ENCODE measurements around the gene PPP1R13B. TPM values are rescaled to one million over a fixed set of nuclear protein-coding genes. Genes with fewer than 3 reads are reported as not detected.

Gene PPP1R13B
- polyA plus RNA-seq, 12 donors = 8.4 to 36.2 (median 11.4) TPM; not detected in 1

DNA sequence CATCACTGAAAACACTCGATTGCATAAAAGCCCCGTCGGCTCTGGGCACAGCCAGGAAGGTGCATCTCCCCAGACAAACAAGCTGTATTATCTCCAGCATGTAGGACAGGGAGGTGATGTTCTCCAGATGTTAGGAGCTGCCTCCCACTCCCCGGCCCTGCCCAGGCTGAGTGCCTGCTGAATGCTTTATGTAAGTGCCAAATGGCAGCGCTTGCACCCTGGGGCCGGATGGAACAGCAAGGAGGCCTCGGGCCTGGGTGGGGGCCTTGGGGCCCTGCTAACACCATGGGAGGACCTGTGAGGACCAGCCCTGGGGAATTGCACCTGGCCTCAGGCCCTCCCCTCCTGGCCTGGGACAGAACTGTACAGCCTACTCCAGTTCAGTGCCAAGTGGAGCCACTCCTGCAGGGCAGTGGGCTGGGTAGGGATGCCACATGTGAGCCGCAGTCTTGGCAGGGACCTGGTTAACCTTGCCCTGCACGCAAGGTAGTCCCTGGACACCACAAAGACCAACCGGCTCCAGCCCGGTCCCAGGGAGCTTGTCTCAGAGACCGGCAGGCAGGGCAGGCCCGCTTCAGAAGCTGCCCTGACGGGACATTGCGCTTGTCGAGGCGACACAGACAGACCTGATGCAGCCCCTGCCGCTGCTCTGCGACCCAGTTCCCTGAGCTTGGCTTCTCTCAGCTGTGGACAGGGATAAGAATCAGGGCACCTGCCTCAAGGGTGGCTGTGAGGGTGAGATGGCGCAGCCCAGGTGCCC, 35.3 kb upstream of the PPP1R13B start:
- no peak for DNase-seq

DNA sequence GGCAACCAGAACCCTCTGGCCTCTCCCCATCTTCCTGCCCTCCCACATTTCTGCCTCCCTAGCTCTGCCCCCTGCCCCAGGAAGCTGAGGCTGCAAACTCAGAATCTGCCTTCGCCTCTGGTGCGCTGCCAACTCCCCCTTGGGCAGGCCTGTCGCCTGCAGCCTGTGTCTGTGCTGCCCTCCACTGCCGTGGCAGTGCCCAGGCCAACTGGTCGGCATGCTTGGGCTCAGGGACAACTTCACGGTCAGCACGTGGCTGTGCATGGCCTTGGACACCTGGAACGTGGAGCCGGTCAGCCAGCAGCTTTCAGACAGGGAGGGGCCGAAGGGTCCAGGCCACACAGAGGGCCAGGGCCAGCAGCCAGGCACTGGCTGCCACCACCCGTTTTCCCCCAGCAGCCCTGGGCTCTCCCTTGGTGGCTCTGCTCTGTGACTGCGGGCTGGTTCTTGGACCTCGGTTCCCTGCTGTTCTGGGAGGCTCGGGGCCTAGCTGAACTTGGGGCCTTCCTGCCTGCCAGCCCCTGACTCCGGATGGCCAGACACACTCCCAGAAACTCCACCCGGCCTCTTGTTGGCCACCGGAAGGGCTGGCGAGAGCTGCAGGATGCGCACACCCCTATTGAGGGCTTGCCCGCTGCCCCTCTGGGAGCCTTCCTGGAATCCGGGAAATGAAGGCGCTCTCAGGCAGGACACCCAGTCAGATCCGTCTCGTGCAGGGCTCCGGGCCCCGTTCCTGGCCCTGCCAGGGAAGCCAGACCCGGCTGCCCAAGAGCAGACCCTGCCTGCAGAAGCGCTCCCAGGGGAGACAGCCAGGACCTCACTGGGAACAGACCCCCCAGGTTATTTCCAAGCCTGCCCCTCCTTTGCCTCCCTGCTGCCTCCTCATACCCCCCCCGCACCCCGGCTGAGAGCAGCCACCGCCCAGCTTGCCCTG, 34.2 kb upstream of the PPP1R13B start:
- no peak for DNase-seq

DNA sequence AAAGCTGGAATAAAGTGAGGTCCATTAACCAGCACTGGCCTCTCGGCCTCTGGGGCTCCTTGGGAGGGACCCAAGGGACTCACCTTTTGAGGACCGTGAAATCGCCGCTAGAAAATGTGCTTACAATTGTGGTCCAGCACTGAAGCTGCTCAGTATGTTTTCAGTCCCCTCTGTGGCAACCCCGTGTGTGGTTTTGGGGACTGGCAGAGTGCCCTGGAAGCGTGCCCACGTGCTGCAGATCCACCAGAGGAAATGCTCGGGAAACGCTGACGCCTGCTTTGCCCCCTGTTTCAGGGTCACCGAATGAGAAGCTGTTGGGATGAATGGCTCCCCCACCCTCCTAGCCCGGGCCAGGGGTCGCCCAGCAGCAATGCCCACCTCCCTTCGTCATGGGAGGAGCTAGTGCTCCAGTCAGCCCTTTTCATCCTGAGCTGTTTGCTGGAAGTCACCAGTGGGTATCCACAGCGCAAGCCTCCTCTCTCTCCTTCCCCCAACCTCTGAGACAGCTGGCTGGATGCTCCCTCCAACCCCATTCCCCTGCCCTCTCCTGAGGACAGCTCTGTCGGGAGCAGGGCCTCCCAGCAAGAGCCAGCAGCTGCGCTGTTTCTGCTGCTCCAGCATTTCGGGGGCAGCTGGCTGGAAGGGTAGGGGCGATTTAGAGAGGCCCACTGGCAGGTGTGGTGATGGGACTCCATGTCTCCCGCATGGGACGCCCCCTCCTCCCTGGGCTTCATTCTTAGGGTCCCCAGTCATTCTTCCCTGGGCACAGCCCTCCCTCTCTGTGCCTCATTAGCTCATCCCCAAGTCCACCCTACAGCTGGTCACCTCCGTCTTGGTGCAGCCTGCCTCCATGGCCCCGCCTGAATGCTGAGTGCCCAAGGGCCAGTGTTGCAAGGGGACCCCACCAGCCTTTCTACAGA, 33.2 kb upstream of the PPP1R13B start:
- DNase-seq = peak; percentile 47

- DNase-seq = no peak
Observed at GRCh38 chr14:103879570-103880347, 32.4 kb upstream of the PPP1R13B start.

GRCh38 chr14:103879118-103879569, 31.8 kb upstream of the PPP1R13B start:
- DNase-seq = no peak

DNA sequence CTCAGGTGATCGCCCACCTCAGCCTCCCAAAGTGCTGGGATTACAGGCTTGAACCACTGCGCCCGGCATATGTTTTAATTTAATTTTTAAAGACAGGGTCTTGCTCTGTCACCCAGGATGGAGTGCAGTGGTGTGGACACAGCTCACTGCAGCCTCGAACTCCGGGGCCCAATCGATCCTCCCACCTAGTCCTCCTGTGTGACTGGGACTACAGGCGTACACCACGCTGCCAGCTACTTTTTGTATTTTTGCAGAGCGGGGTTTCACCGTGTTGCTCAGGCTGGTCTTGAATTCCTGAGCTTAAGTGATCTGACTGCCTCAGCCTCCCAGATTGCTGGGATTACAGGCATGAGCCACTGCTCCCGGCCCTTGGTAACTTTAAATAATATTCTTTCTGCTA, 30.8 kb upstream of the PPP1R13B start:
- DNase-seq = no peak

DNA sequence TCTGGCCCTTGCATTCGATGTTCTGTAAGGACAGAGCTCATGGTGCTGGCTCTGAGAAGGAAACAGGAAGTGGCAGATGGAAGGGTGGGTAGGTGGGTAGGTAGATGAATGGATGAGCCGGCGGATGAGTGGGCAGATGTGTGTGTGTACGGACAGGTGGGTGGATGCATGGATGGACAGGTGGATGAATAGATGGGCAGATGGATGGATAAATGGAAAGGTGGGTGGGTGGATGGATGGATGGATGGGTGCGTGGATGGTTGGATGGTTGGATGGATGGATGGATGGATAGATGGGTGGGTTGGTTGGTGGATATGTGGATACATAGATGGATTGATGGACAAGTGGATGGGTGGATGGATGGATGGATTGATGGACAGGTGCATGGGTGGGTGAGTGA, 27.6 kb upstream of the PPP1R13B start:
- no peak for DNase-seq

DNA sequence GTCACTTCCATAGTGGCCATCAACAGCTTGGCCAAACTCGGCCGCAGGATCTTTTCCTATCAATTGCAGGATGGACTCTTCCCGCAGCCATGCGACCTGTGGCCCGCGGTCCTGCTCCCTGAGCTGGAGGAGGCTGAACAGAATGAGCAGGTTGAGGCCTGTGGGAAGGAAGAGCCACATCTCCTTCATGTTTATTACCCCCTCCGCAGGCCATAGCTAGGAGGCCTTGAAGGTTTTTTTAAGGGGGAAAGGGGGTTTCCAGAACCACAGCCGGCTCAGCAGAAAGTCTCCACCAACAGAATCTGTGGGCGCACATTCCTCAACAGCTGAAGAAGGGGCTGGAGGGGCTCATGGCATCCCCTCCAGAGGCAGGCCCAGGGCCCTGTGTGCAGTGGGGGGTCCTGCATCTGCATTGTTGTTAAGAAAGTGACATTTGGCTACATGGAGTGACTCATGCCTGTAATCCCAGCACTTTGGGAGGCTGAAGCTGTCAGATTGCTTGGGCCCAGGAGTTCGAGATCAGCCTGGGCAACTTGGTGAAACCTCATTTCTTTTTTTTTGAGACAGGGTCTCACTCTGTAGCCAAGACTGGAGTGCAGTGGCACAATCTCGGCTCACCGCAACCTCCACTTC, 25.2 kb upstream of the PPP1R13B start:
- DNase-seq = no peak

- DNase-seq = no peak
Observed at GRCh38 chr14:103871596-103872480, 24.5 kb upstream of the PPP1R13B start.

DNA sequence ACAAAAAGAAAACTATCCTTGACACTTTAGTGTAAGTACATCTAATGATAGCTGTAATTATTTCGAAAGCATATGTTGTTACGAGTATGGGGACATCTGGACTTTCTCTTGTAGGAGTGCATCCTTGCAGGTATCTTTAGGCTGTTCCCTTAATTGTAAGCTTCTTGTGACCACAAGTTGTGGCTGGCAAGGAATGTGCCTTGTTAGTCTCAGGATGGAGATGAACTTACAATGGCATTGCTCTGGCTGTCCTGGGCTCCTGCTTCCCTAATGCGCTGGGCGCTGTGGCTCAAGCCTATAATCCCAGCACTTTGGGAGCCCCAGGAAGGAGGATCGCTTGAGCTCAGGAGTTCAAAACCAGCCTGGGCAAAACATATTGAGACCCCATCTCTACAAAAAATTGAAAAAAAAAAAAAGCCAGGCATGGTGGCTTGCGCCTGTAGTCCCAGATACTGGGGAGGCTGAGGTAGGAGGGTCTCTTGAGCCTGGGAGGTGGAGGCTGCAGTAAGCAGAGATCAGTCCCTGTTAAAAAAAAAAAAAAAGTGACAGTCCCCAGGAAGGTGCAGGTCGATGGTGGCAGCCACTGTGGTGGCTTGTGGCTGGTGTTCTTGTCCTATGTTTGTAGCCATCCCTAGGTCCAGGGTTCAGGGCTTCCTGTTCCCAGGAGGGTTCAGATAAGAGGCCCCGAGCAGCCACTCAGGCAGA, 23.7 kb upstream of the PPP1R13B start:
- no peak for DNase-seq

DNA sequence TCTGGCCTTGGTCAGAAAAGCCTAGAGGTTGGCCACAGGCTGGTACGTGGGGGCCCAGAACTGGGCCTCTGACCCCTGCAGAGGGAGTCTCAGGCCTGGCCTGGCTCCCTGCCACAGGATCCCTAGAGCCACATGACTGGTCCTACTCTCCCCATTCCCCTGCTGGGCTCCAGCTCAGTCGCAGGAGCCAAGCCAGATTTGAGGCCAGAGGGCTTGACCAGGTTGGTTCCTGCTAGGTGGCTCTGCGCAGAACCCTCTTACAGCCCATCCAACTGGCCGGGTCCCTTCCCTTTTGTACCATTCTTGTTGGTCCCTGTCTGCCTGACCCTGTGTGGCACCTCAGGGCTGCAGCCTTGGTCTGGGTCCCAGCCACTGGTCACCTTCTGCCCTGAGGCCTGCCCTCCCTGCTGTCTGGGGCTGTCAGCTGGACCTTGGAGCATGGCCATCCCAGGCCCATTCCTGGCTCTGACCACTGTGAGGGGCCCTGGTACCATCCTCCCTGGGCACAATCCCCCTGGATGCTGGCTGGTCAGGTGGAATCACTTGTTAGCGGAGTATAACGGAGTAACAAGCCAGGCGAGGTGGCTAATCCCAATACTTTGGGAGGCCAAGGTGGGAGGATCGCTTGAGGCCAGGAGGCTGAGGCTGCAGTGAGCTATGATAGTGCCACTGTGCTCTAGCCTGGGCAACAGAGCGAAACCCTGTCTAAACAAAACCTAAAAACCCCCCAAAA, 22.9 kb upstream of the PPP1R13B start:
- no peak for DNase-seq

DNA sequence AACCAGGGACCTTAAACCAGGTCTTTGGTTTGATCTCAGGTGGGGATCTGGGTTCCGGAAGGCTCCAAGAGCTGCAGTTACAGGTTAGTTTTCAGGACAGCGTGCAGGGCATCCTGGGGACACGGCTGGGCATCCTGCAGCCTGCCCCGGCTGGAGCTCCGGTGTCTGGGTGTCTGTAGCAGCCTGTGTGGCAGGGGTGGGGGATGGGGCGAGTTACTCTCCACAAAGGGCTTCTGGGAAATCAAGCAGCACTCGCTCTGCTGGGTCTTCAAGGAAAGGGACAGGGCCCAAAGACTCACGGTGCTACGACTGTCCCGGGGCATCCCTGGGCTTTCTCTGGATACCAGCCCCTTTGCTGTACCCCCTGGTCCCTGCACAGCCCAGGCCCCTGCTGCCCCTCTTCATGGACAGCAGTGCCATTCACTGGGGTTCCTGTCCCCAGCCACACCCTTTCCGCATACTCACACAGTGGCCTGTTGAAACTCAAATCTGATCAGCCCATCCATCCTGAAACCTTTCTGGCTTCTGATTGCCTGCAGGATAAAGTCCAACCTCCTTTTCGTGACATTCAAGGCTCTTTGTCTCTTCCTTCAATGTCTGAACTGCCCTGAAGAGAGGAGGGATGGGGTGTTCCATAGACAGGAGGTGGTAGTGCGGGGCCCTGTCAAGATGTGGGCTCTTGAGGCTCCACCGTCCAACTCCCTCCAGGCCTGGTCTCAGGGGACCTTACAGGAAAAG, 22.2 kb upstream of the PPP1R13B start:
- DNase-seq = no peak

DNA sequence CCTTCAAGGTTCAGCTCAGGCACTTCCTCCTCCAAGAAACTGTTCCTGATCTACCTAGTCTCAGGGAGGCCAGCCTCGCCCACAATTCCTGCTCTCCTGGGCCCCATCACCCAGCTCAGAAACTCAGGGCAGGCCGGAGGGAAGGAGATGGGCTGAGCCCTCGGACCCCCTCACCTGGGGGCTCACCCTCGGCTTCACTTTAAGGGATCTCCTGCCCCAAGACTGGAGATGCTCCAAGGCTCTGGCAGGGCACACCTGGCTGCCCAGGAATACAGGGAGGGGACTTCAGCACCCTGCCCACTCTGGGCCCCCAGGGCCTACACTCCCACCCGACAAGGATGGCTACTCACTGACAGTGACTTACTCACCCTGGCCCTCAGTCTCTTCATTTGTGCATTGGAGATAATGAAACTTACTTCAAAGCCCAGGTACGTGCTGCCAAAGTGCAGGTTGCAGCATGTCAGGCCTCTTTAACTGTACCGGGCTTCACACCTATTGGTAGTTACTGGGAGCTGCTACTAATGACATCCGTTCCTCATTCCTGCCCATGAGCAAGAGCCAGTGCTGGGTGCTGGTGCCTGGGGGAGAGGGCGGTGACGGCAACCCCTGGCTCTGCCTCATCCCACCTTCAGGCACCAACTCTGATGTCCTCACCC, 21.0 kb upstream of the PPP1R13B start:
- DNase-seq = no peak

- DNase-seq = no peak
Observed at GRCh38 chr14:103867523-103867953, 20.2 kb upstream of the PPP1R13B start.

GRCh38 chr14:103867020-103867419, 19.6 kb upstream of the PPP1R13B start:
- no peak for DNase-seq

GRCh38 chr14:103863245-103863644, 15.9 kb upstream of the PPP1R13B start:
- DNase-seq = no peak

DNA sequence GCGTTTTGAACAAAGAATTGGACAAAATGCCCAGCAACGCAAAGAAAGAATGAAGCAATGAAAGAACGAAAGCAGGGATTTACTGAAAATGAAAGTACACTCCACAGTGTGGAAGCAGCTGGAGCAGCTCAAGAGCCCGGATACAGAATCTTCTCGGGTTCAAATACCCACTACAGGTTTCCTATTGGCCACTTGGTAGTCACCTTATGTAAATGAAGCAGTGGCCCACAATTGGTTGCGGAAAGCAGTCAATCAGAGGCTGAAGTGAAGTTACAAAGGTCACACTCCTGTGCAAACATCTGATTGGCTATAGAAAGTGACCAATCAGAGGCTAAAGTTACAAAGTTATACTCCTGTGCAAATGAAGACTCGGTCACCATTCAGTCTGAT, 15.0 kb upstream of the PPP1R13B start:
- no peak for DNase-seq

Measured in muscle of arm (tissue), 12 donors.